ENCODE measurements around the gene FKBP1B.
"Not testable (repeated sequence)": the region's sequence is repeated elsewhere in the genome, so short reads cannot be mapped to it uniquely, and the experiment has no call there.

FKBP1B gene

DNA sequence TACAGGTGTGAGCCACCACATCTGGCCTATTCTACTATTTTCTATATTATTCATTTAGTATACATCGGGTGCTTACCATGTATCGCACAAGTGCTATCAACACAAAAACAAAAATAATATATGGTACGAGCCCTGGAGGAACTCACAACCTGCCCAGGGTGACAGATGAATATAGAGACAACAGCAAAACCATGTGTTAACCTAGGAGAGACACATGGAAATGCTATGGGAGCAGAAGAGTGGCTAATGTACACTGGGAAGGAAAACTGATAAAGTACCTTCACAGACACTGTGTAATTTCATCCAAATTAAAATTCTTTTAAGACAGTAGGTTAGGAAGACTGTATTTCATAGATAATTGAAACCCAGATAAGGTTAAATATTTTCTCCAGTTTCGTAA is 22.7 kb downstream of the FKBP1B start:
- DNase-seq (ENCODE audit: low read depth): no peak

- no peak for DNase-seq (ENCODE audit: low read depth)
These were observed 24.3 kb downstream of the FKBP1B start for GRCh38 chr2:24073816-24074215.

DNA sequence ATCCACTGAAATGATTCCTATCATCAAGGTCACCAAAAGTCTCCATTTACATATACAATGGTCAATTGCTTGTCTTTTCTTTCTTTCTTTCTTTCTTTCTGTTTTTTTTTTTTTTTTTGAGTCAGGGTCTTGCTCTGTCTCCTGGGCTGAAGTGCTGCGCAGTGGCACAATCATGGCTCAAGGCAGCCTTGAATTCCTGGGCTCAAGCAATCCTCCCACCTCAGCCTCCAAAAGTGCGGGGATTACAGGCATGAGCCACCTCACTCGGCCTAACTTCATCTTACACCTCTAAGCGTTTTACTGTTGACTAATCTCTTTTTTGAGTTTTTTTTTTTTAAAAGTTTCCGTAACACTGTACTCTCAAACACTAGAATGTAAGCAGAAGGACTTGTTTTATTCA is 25.7 kb downstream of the FKBP1B start:
- no peak for DNase-seq (ENCODE audit: low read depth)

DNA sequence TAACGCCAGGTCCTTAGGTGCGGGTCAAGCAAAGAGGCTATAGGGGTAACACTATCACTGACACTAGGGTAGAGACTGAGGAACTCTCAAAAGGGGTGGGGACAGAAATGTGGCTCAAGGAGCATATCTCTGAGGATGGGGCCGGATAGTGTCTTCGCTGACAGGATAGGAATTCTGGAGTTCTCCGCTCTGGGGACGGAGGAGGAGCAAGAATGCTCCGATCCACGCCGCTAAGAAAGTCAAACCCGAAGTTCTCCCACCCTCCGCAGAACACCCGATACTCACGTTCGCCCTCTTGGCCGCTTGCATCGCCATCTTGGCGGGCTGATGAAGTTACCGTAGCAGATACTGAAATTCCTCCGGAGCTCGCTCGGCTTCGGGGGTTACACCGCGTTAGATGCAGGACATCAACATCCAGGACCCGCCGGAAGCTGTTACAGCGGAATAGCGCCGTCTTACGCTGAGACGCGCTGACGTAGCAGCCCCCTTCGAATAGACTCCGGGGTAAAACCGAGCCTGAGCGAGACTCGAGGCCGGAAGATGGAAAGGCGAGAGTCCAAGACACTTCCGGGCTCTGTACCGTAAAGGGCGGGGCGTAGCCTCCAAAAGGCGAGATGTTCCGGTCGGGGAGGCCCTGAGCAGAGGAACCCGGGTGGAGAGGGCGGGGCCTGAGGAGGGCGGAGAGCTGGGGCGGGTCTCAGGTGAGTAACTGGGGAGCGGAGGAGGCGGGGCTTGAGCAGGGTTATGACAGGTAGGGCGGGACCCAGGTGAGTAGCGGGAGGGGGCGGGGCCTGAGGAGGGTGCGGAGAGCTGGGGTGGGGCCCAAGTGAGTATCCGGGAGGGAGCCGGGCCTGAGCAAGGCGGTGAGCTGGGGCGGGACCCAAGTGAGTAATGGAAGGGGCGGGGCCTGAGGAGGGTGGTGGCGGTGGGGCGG is 26.6 kb downstream of the FKBP1B start, which contains the start of gene SF3B6:
Gene SF3B6 (minus strand): TSS at position 412 of the 934 bp plus-strand sequence. CDS start 97 bp downstream, at position 315.
- peak; percentile 100 for DNase-seq (ENCODE audit: low read depth)

GRCh38 chr2:24076849-24077534 is 27.5 kb downstream of the FKBP1B start:
- DNase-seq (ENCODE audit: low read depth): no peak

- no peak for DNase-seq (ENCODE audit: low read depth)
These were observed 28.0 kb downstream of the FKBP1B start for GRCh38 chr2:24077535-24077877.

- DNase-seq (ENCODE audit: low read depth): no peak
These were observed 28.3 kb downstream of the FKBP1B start for GRCh38 chr2:24077879-24078278.

- DNase-seq (ENCODE audit: low read depth): no peak
These were observed 31.2 kb downstream of the FKBP1B start for GRCh38 chr2:24080701-24081100.

- no peak for DNase-seq (ENCODE audit: low read depth)
These were observed 33.4 kb downstream of the FKBP1B start for GRCh38 chr2:24082787-24083566.

- peak; percentile 19 for DNase-seq (ENCODE audit: low read depth)
These were observed 34.2 kb downstream of the FKBP1B start for GRCh38 chr2:24083567-24084385.

DNA sequence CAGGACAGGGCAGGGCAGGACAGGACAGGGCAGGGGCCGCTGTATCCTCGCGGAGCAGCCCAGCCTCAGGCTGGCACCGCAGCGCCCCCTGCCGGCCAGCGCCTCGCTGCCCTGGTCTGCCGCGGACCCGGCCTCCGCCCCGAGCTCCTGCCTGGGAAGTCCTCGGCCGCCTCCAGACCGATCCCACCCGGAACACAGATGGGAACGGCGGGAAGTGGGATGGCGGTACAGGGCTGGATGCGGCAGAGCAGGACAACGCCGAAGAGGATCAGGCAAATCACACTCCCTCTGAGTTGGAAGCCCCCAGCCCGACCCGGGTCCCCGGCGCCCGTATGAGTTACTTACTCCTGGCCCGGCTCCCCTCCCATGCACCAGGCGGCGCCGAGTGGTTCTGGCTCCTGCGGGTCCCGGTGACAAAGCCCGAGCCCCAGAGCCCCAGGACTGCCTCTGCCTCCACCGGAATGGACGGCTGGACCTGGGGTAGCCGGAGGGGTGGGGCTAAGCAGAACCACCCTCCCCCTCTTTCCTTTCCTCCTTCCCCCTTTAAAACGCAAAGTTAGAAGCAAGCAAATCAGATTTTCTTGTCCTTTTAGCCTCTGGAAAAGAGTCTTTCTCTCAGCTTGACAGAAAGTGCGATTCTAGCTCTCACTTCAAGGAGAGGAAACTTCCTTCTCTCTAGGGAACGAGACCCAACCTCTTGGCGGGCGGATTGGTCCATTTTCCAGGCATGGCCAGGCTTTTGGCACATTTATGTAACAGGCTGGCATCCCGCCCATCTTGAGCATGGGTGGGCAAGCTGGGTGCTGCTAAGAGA is 35.1 kb downstream of the FKBP1B start, which contains the start of gene TP53I3:
Gene TP53I3 (minus strand): TSS at position 449 of the 814 bp plus-strand sequence. CDS start 508 bp downstream, outside the sequence.
- DNase-seq (ENCODE audit: low read depth): peak; percentile 52

DNA sequence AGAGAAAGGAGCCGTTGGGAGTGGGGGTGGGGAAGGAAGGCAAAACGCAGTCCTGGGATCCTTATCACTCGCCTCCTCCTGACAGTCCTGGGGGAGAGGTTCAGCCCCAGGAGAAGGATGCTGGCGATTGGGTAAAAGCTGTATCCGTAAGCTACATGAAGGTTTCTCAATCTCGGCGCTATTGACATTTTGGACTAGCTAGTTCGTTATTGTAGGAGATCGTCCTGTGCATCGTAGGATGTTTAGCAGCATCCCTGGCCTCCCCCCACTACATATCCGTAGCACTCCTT is 35.6 kb downstream of the FKBP1B start:
- DNase-seq (ENCODE audit: low read depth): no peak

DNA sequence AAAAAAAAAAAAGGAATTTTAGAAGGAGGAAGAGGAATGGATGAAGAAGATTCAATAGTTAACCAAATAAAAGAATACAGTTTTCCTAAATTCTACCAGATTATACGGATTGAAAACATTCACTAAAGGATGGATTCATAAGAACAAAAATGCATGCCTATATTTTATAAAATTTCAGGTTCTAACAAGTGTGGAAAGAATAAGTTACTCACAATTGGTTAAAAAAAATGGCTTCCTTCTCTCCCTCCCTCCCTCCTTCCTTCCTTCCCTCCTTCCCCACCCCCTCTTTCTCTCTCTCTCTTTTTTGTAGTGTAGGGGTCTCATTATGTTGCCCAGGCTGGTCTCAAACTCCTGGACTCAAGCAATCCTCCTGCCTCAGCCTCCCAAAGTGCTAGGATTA is 36.7 kb downstream of the FKBP1B start:
- no peak for DNase-seq (ENCODE audit: low read depth)

- no peak for DNase-seq (ENCODE audit: low read depth)
These were observed 37.5 kb downstream of the FKBP1B start for GRCh38 chr2:24087032-24087431.

GRCh38 chr2:24088821-24089359 is 39.3 kb downstream of the FKBP1B start:
- no peak for DNase-seq (ENCODE audit: low read depth)

DNA sequence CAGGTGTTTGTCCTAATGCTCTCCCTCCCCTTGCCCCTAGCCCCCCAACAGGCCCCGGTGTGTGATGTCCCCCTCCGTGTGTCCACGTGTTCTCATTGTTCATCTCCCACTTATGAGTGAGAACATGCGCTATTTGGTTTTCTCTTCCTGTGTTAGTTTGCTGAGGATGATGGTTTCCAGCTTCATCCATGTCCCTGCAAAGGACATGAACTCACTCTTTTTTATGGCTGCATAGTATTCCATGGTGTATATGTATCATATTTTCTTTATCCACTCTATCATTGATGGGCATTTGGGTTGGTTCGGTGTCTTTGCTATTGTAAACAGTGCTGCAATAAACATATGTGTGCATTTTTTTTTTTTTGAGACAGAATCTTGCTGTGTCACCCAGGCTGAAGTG is 43.7 kb downstream of the FKBP1B start:
- not testable (repeated sequence) for DNase-seq (ENCODE audit: low read depth)

DNA sequence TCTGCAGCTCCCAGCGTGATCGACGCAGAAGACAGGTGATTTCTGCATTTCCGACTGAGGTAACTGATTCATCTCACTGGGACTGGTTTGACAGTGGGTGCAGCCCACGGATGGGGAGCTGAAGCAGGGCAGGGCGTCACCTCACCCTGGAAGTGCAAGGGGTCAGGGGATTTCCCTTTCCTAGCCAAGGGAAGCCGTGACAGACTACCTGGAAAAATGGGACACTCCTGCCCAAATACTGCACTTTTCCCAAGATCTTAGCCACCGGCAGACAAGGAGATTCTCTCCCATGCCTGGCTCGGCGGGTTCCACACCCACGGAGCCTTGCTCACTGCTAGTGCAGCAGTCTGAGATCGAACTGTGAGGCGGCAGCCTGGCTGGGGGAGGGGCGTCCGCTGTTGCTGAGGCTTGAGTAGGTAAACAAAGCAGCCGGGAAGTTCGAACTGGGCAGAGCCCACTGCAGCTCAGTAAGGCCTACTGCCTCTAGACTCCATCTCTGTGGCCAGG is 45.7 kb downstream of the FKBP1B start:
- DNase-seq (ENCODE audit: low read depth): not testable (repeated sequence)

- not testable (repeated sequence) for DNase-seq (ENCODE audit: low read depth)
These were observed 51.2 kb downstream of the FKBP1B start for GRCh38 chr2:24100732-24101131.

DNA sequence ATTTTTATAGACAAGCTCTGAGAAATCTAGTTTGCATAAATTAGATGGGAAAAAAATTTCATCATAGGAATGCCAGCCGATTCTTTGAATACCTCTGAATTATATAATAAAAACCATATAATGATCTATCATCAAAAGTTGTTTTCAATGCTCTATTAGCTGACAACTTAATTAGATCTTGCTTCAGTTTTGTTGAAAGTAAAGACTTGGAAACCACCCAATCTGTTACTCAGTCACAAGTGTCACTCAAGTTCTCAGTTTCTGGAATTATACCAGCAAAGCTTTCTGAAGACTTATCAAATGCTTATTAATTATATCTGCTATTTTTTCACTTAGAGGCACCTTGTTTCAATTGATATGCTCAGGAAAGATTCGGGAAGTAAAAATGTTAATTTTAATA is 52.5 kb downstream of the FKBP1B start:
- DNase-seq (ENCODE audit: low read depth): no peak

- no peak for DNase-seq (ENCODE audit: low read depth)
These were observed 53.1 kb downstream of the FKBP1B start for GRCh38 chr2:24102677-24103076.
